Measurements from ENCODE around the gene BRD9.

Gene BRD9

DNA sequence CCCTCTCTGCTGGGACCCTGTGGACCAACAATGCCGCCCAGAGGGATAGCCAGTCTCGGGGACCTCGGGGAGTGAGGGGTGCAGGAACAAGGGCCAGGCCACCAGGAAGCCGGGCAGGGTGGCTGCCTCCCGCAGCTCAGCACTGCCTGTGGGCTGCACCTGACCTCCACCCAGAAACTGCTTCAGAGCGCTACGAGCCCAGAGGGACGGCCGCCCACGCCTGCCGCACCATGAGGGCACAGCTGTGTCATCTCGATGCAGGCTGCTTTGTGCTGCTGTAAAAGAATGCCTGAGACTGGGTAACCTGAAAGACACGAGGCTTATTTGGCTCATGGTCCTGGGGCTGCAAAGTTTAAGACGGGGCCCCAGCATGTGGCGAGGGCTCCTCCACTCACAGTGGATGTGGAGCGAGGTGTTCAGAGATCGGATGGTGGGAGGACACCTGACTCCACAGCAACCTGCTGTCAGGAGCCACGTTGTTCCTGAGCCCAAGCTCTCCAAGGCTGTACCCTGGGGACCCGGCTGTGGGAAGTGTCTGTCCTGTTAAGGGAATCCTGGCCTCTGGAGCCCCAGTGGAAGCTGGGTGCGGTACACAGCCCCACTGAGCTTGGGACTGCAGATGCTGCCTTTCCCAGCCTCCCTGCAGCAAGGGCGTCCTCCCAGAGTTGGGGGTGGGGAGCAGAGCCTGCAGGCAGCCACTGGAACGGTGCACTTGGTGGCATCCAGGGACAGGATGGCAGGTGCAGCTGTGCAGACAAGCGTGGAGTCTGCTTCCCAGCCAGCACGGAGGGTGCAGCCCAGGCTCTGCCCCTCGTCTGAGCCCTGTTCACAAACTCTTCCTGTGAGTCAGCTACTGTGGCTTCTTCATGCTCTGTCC, 30.0 kb downstream of the BRD9 start:
- TF ChIP-seq, protein P1, sequence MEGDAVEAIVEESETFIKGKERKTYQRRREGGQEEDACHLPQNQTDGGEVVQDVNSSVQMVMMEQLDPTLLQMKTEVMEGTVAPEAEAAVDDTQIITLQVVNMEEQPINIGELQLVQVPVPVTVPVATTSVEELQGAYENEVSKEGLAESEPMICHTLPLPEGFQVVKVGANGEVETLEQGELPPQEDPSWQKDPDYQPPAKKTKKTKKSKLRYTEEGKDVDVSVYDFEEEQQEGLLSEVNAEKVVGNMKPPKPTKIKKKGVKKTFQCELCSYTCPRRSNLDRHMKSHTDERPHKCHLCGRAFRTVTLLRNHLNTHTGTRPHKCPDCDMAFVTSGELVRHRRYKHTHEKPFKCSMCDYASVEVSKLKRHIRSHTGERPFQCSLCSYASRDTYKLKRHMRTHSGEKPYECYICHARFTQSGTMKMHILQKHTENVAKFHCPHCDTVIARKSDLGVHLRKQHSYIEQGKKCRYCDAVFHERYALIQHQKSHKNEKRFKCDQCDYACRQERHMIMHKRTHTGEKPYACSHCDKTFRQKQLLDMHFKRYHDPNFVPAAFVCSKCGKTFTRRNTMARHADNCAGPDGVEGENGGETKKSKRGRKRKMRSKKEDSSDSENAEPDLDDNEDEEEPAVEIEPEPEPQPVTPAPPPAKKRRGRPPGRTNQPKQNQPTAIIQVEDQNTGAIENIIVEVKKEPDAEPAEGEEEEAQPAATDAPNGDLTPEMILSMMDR (IDR thresholded peaks at IDR 0.05; ENCODE audit: extremely low read depth, missing control alignments), result no peak
- DNase-seq (ENCODE audit: low spot score), result no peak

DNA sequence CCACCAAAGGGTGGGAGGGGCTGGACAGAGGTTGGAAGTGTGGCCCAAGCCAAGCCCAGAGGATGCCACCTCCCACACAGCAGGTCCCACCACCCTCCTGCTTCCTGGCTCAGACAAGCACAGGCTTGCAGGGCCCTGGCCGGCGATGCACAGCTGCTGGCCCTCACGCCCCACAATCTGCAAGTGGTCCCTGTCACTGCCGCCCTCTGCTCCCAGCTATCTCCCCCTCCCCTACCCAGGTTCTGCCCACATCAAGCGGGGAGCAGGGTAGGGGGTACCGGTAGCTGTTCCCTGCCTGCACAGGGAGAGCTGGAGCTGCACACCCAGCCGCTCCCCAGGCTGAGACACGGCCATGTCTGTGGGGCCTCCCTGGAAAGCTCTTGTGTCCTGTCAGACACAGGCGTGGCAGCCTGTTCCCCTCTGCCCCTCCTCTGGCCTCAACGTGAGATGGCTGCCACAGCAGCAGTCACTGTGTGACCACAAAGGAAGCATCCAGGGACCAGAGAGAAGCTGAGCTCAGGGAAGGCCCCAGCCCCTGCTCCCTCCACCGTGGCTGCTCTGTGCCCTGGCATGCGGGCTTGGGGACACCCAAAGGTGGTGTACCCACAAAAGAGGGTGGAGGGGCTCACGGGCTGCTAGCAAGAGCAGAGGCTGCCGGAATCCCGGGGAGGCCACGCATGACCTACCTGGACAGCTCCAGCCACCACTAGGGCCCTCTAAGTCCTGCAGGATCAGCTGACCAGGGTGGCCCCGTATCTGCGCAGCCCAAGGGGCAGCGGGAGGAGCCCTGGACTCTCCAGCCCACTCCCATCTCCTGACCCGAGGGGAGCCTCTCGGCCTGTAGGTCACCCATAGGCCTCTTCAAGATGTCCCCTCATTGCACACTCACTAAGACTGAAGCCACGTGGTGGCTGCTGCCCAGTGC, 30.9 kb downstream of the BRD9 start:
- DNase-seq (ENCODE audit: low spot score), result no peak
- TF ChIP-seq, protein P1 (IDR thresholded peaks at IDR 0.05; ENCODE audit: extremely low read depth, missing control alignments), result no peak

DNA sequence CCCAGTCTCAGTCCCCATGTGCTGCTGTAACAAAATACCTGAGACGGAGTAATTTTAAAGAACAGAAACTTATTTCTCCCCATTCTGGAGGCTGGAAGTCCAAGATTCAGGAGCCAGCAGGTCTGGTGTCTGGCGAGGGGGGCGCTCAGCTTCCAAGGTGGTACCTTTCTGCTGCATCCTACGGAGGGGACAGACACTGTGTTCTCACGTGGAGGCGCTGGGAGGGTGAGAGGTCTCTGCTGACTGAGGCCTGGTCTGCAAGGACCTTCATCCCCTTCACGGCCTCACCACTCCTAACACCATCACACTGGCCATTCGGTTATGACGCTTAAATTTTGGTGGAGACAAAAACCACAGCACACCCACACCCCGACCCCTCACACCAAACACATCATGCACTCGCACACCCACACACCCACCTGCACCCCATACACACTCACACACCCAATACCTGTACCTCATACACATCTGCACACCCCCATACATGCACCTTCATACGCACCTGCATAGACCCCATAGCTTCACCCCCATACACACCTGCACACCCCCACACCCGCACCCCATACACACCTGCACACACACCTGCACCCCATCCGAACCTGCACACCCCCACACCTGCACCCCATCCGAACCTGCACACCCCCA, 32.0 kb downstream of the BRD9 start:
- DNase-seq (ENCODE audit: low spot score), result no peak
- TF ChIP-seq, protein P1 (IDR thresholded peaks at IDR 0.05; ENCODE audit: extremely low read depth, missing control alignments), result no peak

DNA sequence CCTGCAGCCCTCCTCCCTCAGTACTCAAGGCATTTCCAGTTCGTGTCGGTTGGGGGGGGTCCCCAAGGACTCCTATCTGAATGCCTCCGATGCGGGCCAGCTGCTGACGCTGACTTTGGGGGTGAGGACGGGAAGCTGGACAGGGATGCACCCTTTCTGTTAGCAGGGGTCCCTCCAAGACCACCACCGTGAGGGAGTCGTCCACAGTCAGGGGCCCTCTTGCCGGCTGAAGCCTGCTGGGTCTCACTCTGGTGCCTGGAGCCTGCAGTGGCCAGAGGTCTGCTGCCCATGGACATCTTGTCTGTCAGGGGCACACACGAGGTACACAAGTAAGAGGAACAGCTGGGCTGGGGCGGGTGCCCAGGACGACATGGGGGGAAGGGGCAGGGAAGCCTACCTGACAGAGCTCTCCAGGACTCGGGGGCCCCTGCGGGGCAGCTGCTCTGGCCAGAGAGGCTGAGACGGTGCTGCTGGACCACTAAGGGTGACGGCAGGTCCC, 32.8 kb downstream of the BRD9 start:
- TF ChIP-seq, protein P1 (IDR thresholded peaks at IDR 0.05; ENCODE audit: extremely low read depth, missing control alignments), result no peak

DNA sequence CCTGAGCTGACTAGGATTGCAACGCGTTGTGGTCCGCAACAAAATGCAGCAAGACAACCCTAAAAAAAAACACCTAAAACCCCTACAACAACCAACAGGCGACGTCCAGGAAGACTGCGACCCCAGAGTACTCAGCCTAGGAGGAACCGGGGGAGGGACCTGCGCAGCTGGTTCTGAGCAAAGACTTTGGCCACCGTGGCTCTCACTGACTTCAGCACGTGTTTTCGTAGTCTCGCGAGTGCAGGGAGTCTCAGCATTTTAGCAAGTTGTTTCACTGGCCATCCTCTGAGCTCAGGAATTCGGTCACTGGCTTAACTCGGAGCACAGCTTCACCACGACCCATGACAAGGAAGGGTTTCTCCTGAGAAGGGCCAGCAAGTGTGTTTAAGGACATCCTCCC, 33.2 kb downstream of the BRD9 start:
- TF ChIP-seq, protein P1 (IDR thresholded peaks at IDR 0.05; ENCODE audit: extremely low read depth, missing control alignments), result no peak

More for the DNA sequence above, 32.8 kb downstream of the BRD9 start:
- DNase-seq (ENCODE audit: low spot score), result no peak

DNA sequence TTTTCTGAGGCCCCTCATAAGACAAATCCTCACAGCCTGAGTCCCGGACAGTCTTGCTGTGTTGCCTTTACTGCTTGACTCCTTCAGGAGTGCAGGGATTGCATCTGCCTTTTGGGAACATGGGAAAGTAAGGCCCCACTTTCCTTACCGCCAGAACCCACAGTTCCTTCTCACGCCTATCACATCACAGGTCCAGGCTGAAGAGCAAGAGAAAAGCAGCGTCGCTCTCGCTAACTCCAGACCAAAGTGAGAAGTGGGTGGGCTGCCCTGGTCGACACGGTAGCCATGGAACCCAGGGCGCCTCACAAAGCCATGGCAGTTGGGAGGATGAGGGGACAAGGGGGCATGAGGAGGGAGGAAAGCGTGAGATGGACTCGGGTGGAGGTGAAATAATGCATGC, 33.9 kb downstream of the BRD9 start:
- no peak for DNase-seq (ENCODE audit: low spot score)
- TF ChIP-seq, protein P1 (IDR thresholded peaks at IDR 0.05; ENCODE audit: extremely low read depth, missing control alignments), result no peak

More for the DNA sequence above, 33.2 kb downstream of the BRD9 start:
- no peak for DNase-seq (ENCODE audit: low spot score)

Measured in GM20000 (cell line).